Erythroblast (primary cell): ENCODE measurements around the gene TMEM214.

Source experiments
- GATA1 ChIP-seq: IDR thresholded peaks from 2 replicates; pipeline ENCODE4 v1.6.1; 2011; ENCODE audit warnings: low read depth, mild to moderate bottlenecking, control low read depth, low read length, moderate library complexity
- POLR2A ChIP-seq: IDR thresholded peaks from 2 replicates; pipeline ENCODE4 v1.6.1; 2011; ENCODE audit warnings: mild to moderate bottlenecking, low read length

DNA sequence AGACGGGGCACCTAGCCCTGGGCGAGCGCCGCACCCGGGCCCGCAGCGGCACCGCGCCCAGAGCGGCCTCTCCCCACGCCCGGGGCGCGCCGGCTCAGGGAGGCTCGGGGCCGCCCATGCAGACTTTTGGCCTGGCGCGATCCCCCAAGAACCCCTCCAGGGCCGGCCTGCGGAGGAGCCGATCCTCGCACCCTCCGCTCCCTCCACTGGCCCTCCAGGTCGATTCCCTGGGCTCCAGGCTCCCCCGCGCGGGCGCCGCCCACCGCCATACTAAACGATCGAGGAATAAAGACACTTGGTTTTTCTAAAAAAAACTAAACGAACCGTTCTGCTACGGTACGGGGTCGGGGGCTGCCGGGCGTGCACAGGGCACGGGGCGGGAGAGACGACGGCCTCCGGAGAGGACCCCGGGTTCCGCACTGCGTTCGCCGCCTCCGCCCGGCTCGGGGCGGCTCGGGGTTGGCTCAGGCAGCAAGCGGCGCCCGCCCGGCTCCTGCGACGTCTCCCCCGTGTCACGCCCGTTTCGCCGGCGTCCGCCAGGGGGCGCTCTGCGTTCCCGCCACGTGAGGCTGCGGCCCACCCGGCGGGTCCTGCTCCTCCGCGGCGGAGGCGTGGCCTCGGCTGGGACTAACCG is 53.4 kb downstream of the TMEM214 start:
- TF ChIP-seq POLR2A (peak; percentile 57), GATA1 (no peak)
